GM10266 (cell line): ENCODE data around the gene PIAS4.

Experiments
- DNase-seq: peaks from one replicate; pipeline ENCODE4 v3.0.0; 2012; ENCODE audit errors: extremely low spot score
- TF ChIP-seq, protein P1 (sequence below): IDR thresholded peaks from 2 replicates; pipeline ENCODE4 v1.5.1; 2012; ENCODE audit warnings: mild to moderate bottlenecking, low read depth; ENCODE audit not compliant: control insufficient read depth, insufficient read depth; ENCODE audit errors: missing control alignments

PIAS4 gene

DNA sequence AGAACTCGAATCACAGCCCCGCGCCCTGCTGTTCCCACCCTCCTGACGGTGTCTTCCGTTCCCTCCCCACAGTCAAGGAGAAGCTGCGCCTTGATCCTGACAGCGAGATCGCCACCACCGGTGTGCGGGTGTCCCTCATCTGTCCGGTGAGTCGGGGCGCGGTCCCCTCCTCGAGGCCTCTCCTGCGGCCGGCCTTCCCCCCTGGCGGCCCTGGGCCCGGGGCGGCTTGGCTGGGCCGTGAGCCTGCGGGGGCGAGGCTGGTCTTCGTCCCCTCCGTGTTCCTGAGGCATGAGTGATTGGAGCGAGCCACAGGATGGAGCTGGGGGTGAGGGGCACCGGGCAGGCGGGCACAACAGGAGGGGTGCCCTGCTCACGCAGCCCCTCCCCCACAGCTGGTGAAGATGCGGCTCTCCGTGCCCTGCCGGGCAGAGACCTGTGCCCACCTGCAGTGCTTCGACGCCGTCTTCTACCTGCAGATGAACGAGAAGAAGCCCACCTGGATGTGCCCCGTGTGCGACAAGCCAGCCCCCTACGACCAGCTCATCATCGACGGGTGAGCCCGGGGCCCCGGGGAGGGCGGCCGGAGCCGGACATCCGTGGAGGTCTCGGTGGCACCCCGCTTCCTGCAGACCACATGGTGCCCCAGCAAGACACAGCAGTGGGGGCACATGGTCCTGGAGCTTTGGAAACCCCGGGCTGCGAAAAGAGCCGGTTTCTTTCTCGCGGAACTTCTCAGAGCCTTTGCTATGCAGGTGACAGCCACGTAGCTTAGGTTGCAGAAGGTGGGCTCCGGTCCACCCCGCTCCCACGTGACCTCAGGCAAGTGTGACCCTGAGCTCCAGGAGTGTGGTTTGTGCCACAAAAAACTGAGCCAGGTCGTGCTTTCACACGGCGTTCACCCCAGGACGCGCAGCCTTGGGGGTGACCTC is 25.8 kb downstream of the PIAS4 start:
- TF ChIP-seq, protein P1, sequence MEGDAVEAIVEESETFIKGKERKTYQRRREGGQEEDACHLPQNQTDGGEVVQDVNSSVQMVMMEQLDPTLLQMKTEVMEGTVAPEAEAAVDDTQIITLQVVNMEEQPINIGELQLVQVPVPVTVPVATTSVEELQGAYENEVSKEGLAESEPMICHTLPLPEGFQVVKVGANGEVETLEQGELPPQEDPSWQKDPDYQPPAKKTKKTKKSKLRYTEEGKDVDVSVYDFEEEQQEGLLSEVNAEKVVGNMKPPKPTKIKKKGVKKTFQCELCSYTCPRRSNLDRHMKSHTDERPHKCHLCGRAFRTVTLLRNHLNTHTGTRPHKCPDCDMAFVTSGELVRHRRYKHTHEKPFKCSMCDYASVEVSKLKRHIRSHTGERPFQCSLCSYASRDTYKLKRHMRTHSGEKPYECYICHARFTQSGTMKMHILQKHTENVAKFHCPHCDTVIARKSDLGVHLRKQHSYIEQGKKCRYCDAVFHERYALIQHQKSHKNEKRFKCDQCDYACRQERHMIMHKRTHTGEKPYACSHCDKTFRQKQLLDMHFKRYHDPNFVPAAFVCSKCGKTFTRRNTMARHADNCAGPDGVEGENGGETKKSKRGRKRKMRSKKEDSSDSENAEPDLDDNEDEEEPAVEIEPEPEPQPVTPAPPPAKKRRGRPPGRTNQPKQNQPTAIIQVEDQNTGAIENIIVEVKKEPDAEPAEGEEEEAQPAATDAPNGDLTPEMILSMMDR: no peak
- no peak for DNase-seq

DNA sequence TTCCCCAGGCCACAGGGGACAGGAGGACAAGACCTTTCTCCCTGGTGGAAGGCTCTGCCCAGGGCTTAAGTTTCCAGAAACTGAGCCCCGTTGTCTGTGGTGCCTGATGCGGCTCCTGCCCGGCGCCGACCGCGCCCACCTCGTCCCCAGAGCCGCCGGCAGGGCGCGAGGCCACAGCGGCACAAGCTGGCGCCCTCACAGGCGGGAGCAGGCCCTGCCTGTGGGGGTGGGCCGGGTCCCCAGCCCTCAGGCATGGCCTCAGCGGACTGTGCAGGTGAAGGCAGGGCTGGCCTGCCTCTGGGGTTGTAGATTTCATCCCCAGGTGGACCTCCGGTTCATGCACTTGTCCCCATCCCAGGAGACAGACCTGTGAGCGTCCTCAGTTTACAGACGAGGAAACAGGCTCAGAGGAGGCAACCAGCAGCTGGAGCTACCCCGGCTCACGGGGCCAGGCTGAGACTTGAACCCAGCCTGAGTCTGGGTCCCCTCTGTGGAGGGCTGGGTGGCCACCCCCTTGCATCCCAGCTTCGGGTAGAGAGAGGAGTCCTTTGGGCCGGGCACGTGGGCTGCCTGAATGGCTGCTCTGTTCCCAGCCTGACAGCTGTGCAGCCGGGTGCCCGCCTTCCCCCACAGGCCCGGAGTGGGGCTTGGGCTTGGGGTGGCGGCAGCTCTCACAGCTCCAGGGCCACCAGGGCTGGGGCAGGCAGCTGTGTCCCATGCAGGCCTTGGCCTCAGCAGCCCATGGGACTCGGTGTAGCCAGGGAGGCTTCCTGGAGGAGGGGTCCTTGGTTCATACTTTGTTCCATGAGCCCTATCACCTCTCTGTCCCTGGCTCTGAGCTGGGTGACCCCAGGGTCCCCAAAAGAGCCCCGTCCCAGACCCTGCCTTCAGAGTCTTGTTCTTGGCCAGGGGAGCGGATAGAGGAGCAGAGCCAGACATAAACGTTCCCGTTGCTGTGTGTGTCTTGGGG is 26.8 kb downstream of the PIAS4 start:
- TF ChIP-seq, protein P1: no peak
- DNase-seq: no peak

DNA sequence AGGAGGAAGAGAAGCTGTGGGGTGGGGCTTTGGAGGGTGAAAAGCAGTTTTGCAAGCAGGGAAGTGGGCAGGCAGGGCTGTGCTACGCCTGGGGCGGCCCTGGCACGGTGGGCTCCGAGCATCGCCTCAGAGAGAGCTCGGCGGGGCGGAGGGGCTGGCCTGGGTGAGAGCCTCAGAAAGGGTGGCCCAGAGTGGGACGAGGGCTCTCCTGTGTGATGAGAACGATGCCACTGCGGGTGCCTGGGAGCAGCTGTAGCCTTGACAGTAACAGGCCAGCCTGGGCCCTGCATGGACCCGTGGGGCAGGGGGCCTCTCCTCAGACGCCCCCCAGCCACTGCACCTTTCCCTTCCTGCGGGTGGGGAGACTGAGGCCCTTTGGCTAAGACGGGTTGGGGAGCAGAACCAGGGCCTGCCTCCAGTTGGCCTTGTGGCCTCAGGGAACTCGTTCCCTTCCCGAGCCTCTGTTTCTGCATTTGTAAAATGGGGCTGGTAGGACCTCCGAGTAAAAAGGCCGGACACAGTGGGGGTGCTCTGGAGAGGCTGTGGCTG is 27.6 kb downstream of the PIAS4 start:
- TF ChIP-seq, protein P1: no peak
- DNase-seq: no peak

DNA sequence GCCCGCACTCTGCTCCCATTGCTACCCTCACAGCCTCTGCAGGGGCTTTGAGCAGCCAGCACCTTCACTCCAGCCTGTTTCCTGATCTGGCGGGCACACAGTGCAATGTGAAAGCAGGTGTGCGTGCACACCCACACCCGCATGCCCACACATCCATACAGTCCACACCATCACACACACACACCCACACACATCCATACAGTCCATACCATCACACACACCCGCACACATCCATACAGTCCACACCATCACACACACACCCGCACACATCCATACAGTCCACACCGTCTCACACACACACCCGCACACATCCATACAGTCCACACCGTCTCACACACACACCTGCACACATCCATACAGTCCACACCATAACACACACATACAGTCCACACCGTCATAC is 28.0 kb downstream of the PIAS4 start:
- TF ChIP-seq, protein P1: no peak

DNA sequence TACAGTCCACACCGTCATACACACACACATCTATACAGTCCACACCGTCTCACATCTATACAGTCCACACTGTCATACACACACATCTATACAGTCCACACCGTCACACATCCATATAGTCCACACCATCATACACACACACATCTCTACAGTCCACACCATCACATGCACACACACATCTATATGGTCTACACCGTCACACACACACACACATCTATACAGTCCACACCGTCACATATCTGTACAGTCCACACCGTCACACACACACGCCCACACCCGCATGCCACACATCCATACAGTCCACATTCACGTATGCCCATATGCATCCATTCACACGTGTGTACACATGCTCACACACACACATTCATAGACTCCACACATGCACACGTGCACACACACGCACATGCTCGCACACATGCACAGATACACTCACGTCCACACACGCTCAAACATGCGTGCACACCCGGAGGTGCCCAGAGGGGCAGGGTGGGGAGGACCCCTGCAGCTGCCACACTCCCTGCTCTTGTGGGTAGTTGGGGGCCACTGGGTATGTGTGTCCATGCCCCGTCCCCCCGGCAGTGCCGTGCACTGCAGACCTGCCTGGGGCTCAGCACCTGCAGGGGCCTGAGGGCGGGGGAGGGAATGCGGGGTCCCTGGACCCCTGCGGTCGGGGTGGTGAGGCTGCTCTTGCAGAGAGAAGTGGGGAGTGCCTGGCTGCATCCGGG is 29.2 kb downstream of the PIAS4 start:
- TF ChIP-seq, protein P1: no peak
- DNase-seq: no peak

More for the DNA sequence above, 28.0 kb downstream of the PIAS4 start:
- no peak for DNase-seq

DNA sequence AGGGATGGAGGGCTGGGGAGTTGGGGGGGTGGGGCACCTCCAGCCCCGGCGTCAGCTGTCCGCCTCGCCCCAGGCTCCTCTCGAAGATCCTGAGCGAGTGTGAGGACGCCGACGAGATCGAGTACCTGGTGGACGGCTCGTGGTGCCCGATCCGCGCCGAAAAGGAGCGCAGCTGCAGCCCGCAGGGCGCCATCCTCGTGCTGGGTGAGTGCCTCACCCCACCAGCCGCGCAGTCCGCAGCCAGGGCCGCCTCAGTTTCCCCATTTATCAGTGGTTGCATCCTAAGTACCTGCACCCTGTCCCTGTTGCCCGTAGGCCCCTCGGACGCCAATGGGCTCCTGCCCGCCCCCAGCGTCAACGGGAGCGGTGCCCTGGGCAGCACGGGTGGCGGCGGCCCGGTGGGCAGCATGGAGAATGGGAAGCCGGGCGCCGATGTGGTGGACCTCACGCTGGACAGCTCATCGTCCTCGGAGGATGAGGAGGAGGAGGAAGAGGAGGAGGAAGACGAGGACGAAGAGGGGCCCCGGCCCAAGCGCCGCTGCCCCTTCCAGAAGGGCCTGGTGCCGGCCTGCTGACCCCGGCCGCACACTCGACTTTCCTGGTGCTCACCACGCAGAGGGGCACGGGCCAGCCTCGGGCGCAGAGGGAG is 29.9 kb downstream of the PIAS4 start:
- no peak for DNase-seq
- TF ChIP-seq, protein P1: no peak
